NCI-H226 (cell line): ENCODE measurements around the gene AATK.
A peak's percentile ranks its signal among the peaks of the same experiment; 100 is the strongest.

ENCODE experiments used
- DNase-seq: peaks from one replicate; pipeline ENCODE4 v3.0.0-alpha.2; 2015

AATK gene

GRCh38 chr17:81142301-81143199 lies 23.5 kb downstream of the AATK start:
- peak; percentile 82 for DNase-seq

GRCh38 chr17:81140695-81141094 lies 25.3 kb downstream of the AATK start:
- DNase-seq, result no peak

GRCh38 chr17:81140018-81140417 lies 26.0 kb downstream of the AATK start:
- DNase-seq, result no peak

- DNase-seq, result no peak
Measured at GRCh38 chr17:81139428-81139827, 26.6 kb downstream of the AATK start.

- no peak for DNase-seq
Measured at GRCh38 chr17:81138500-81138899, 27.5 kb downstream of the AATK start.

GRCh38 chr17:81138083-81138482 lies 27.9 kb downstream of the AATK start:
- DNase-seq, result no peak

GRCh38 chr17:81137248-81137647 lies 28.8 kb downstream of the AATK start:
- DNase-seq, result no peak

GRCh38 chr17:81136366-81136765 lies 29.7 kb downstream of the AATK start:
- no peak for DNase-seq

- DNase-seq, result no peak
Measured at GRCh38 chr17:81135505-81136278, 30.3 kb downstream of the AATK start.

GRCh38 chr17:81134064-81134781 lies 31.8 kb downstream of the AATK start:
- DNase-seq, result no peak

- no peak for DNase-seq
Measured at GRCh38 chr17:81132770-81133723, 33.0 kb downstream of the AATK start.

- DNase-seq, result no peak
Measured at GRCh38 chr17:81132197-81132540, 33.9 kb downstream of the AATK start.

GRCh38 chr17:81131486-81132196 lies 34.4 kb downstream of the AATK start:
- DNase-seq, result no peak

GRCh38 chr17:81130385-81131361 lies 35.3 kb downstream of the AATK start:
- DNase-seq, result no peak

GRCh38 chr17:81129711-81130367 lies 36.2 kb downstream of the AATK start:
- DNase-seq, result no peak

- no peak for DNase-seq
Measured at GRCh38 chr17:81129289-81129688, 36.7 kb downstream of the AATK start.

- no peak for DNase-seq
Measured at GRCh38 chr17:81128774-81129173, 37.2 kb downstream of the AATK start.

GRCh38 chr17:81128338-81128737 lies 37.7 kb downstream of the AATK start:
- no peak for DNase-seq

- no peak for DNase-seq
Measured at GRCh38 chr17:81127526-81128177, 38.4 kb downstream of the AATK start.
